HG03066 (cell line): ENCODE measurements around the gene MEG3.

Experiments
- ATAC-seq: cut with Tn5 transposase; IDR thresholded peaks from one replicate; pipeline ENCODE4 v1.9.1; 2021; ENCODE audit warnings: low read depth; ENCODE audit not compliant: unreplicated experiment

The MEG3 gene

GRCh38 chr14:100892496-100893227, 66.7 kb downstream of the MEG3 start:
- ATAC-seq: no peak

- no peak for ATAC-seq
These were observed 67.3 kb downstream of the MEG3 start for GRCh38 chr14:100893228-100893601.

- ATAC-seq: no peak
These were observed 67.8 kb downstream of the MEG3 start for GRCh38 chr14:100893760-100894159.

- no peak for ATAC-seq
These were observed 68.5 kb downstream of the MEG3 start for GRCh38 chr14:100894416-100894815.

- ATAC-seq: no peak
These were observed 69.5 kb downstream of the MEG3 start for GRCh38 chr14:100895411-100895810.

GRCh38 chr14:100896369-100897060, 70.6 kb downstream of the MEG3 start:
- ATAC-seq: no peak

- ATAC-seq: no peak
These were observed 72.5 kb downstream of the MEG3 start for GRCh38 chr14:100898465-100898864.

- ATAC-seq: no peak
These were observed 73.3 kb downstream of the MEG3 start for GRCh38 chr14:100898935-100899883.

- ATAC-seq: no peak
These were observed 74.2 kb downstream of the MEG3 start for GRCh38 chr14:100899884-100900771.

- no peak for ATAC-seq
These were observed 75.0 kb downstream of the MEG3 start for GRCh38 chr14:100900837-100901390.

- ATAC-seq: no peak
These were observed 75.7 kb downstream of the MEG3 start for GRCh38 chr14:100901391-100902183.

GRCh38 chr14:100902295-100903133, 76.6 kb downstream of the MEG3 start:
- no peak for ATAC-seq

GRCh38 chr14:100903134-100903468, 77.2 kb downstream of the MEG3 start:
- ATAC-seq: no peak

- ATAC-seq: no peak
These were observed 77.8 kb downstream of the MEG3 start, which contains the start of gene RTL1 for GRCh38 chr14:100903672-100904185. TSS of gene RTL1 (minus strand) at chr14:100903722. CDS start at chr14:100884788, 18,934 bp downstream.

- no peak for ATAC-seq
These were observed 78.6 kb downstream of the MEG3 start for GRCh38 chr14:100904307-100905087.

- ATAC-seq: no peak
These were observed 79.2 kb downstream of the MEG3 start for GRCh38 chr14:100905166-100905565.

GRCh38 chr14:100906420-100906819, 80.5 kb downstream of the MEG3 start:
- no peak for ATAC-seq
